IMR-90 (cell line): Measurements from ENCODE around the gene SLC17A5. TPM values are rescaled to one million over a fixed set of nuclear protein-coding genes. Genes with fewer than 3 reads are reported as not detected.

Experiments
- ATAC-seq: fragments of 200-7000 bp; cut with Tn5 transposase; 2 replicates; pipeline ENCODE4 v1.9.1; 2020; ENCODE audit warnings: low read depth, mild to moderate bottlenecking, moderate library complexity
- BruUV-seq: library from RNA; stranded (reverse); fragments of 400-500 nt; replicated peaks from 2 replicates; lab custom pipeline; 2021; lab: Mats Ljungman, UMichigan
- CTCF ChIA-PET: fragments of 300-600 bp; formaldehyde crosslinking; extraction: SDS; loops from one replicate; lab custom pipeline; 2021; ENCODE audit warnings: antibody characterized with exemption; lab: Yijun Ruan, JAX
- POLR2A ChIA-PET: fragments of 300-600 bp; sonication (Branson Sonifier 250); formaldehyde crosslinking; loops from one replicate; lab custom pipeline; 2022; ENCODE audit warnings: antibody characterized with exemption; ENCODE audit not compliant: unreplicated experiment; lab: Charles Lee
- DNase-seq: peaks from one replicate; pipeline ENCODE4 v3.0.0; 2013
- H2AFZ ChIP-seq: replicated peaks from 2 replicates; pipeline ENCODE3; 2013; ENCODE audit warnings: low read length, mild to moderate bottlenecking; ENCODE audit not compliant: poor library complexity
- H2AK5ac ChIP-seq: 2 replicates; pipeline ENCODE4 v1.6.1; 2013; ENCODE audit warnings: low read depth, low read length, inconsistent platforms
- H2AK9ac ChIP-seq: replicated peaks from 2 replicates; pipeline ENCODE3; 2013; ENCODE audit warnings: mild to moderate bottlenecking, low read depth, low read length, moderate library complexity; ENCODE audit not compliant: poor library complexity
- H2BK120ac ChIP-seq: 2 replicates; pipeline ENCODE4 v1.6.1; 2013; ENCODE audit warnings: low read depth, low read length, inconsistent platforms
- H2BK15ac ChIP-seq: 3 replicates; pipeline ENCODE4 v1.6.1; 2013; ENCODE audit warnings: low read depth, low read length, inconsistent platforms
- H2BK20ac ChIP-seq: 2 replicates; pipeline ENCODE4 v1.6.1; 2013; ENCODE audit warnings: low read depth, mild to moderate bottlenecking, inconsistent platforms, low read length, moderate library complexity
- H2BK5ac ChIP-seq: 2 replicates; pipeline ENCODE4 v1.6.1; 2013; ENCODE audit warnings: mild to moderate bottlenecking, low read depth, low read length, inconsistent platforms; ENCODE audit not compliant: poor library complexity, severe bottlenecking
- H3K14ac ChIP-seq: replicated peaks from 2 replicates; pipeline ENCODE4 v1.6.1; 2013; ENCODE audit warnings: low read depth, low read length, inconsistent platforms
- H3K18ac ChIP-seq: 2 replicates; pipeline ENCODE4 v1.6.1; 2013; ENCODE audit warnings: low read depth, low read length, control low read depth
- H3K23ac ChIP-seq: 2 replicates; pipeline ENCODE4 v1.6.1; 2013; ENCODE audit warnings: low read depth, low read length, inconsistent platforms
- H3K27ac ChIP-seq: 2 replicates; pipeline ENCODE4 v1.5.1; 2013; ENCODE audit warnings: mild to moderate bottlenecking, control low read depth, low read length; ENCODE audit not compliant: insufficient read depth
- H3K27me3 ChIP-seq: 2 replicates; pipeline ENCODE4 v1.6.1; 2013; ENCODE audit warnings: low read length; ENCODE audit not compliant: control insufficient read depth, insufficient read depth
- H3K36me3 ChIP-seq: 2 replicates; pipeline ENCODE4 v1.6.1; 2013; ENCODE audit warnings: low read length, mixed read lengths; ENCODE audit not compliant: control insufficient read depth, insufficient read depth
- H3K4ac ChIP-seq: 2 replicates; pipeline ENCODE4 v1.6.1; 2013; ENCODE audit warnings: low read depth, low read length, inconsistent platforms
- H3K4me1 ChIP-seq: 2 replicates; pipeline ENCODE4 v1.6.1; 2013; ENCODE audit warnings: low read length, mixed read lengths; ENCODE audit not compliant: control insufficient read depth, insufficient read depth
- H3K4me2 ChIP-seq: 2 replicates; pipeline ENCODE4 v1.6.1; 2013; ENCODE audit warnings: low read depth, mild to moderate bottlenecking, control low read depth, low read length, moderate library complexity
- H3K4me3 ChIP-seq: 2 replicates; pipeline ENCODE4 v1.5.1; 2013; ENCODE audit warnings: low read depth, mild to moderate bottlenecking, control low read depth, low read length, moderate library complexity; ENCODE audit not compliant: insufficient read depth
- H3K56ac ChIP-seq: 2 replicates; pipeline ENCODE4 v1.6.1; 2013; ENCODE audit warnings: low read length, inconsistent platforms; ENCODE audit not compliant: insufficient read depth; ENCODE audit errors: extremely low read depth
- H3K79me1 ChIP-seq, 2 experiments: 2 replicates each; pipeline ENCODE4 v1.6.1; 2013; ENCODE audit warnings: low read length in 2 of 2, inconsistent platforms in 1 of 2, low read depth in 1 of 2
- H3K9ac ChIP-seq: 2 replicates; pipeline ENCODE4 v1.6.1; 2013; ENCODE audit warnings: low read depth, low read length, control low read depth
- H3K9me1 ChIP-seq: 2 replicates; pipeline ENCODE4 v1.6.1; 2013; ENCODE audit warnings: low read length, inconsistent platforms; ENCODE audit not compliant: insufficient read depth
- H3K9me3 ChIP-seq: 2 replicates; pipeline ENCODE4 v1.6.1; 2013; ENCODE audit warnings: low read length; ENCODE audit not compliant: control insufficient read depth, insufficient read depth
- H4K20me1 ChIP-seq: 2 replicates; pipeline ENCODE4 v1.6.1; 2013; ENCODE audit warnings: low read length, inconsistent platforms; ENCODE audit not compliant: insufficient read depth
- H4K5ac ChIP-seq: 2 replicates; pipeline ENCODE4 v1.6.1; 2013; ENCODE audit warnings: mild to moderate bottlenecking, low read depth, low read length, control low read depth
- H4K8ac ChIP-seq, 2 experiments: 2 replicates each; pipeline ENCODE4 v1.6.1; 2013; ENCODE audit warnings: low read depth in 2 of 2, low read length in 2 of 2, control low read depth in 1 of 2, inconsistent platforms in 1 of 2
- H4K91ac ChIP-seq: 2 replicates; pipeline ENCODE4 v1.6.1; 2013; ENCODE audit warnings: low read depth, low read length, inconsistent platforms; ENCODE audit not compliant: insufficient read depth
- BHLHE40 ChIP-seq: fragments of 150-350 bp; IDR thresholded peaks from 2 replicates; pipeline ENCODE4 v1.6.1; 2016; ENCODE audit warnings: mild to moderate bottlenecking, low read depth, low read length
- CHD1 ChIP-seq: IDR thresholded peaks from 2 replicates; pipeline ENCODE4 v1.6.1; 2012; ENCODE audit warnings: low read depth, low read length, improper control_type of control experiment
- ELK1 ChIP-seq: fragments of 150-350 bp; IDR thresholded peaks from 2 replicates; pipeline ENCODE4 v1.6.1; 2016; ENCODE audit warnings: low read depth, mild to moderate bottlenecking, low read length, moderate library complexity, borderline replicate concordance
- MAZ ChIP-seq: IDR thresholded peaks from 2 replicates; pipeline ENCODE4 v1.6.1; 2012; ENCODE audit warnings: low read depth, mild to moderate bottlenecking, low read length, improper control_type of control experiment, moderate library complexity, borderline replicate concordance
- MXI1 ChIP-seq: IDR thresholded peaks from 2 replicates; pipeline ENCODE4 v1.6.1; 2012; ENCODE audit warnings: low read depth, mild to moderate bottlenecking, low read length, moderate library complexity, borderline replicate concordance
- RCOR1 ChIP-seq: IDR thresholded peaks from 2 replicates; pipeline ENCODE4 v1.6.1; 2012; ENCODE audit warnings: mild to moderate bottlenecking, low read length, improper control_type of control experiment; ENCODE audit not compliant: insufficient replicate concordance
- RFX5 ChIP-seq: IDR thresholded peaks from 2 replicates; pipeline ENCODE4 v1.8.0; 2012; ENCODE audit warnings: low read depth, mild to moderate bottlenecking, low read length, moderate library complexity
- USF2 ChIP-seq: fragments of 150-350 bp; IDR thresholded peaks from 2 replicates; pipeline ENCODE4 v1.6.1; 2017; ENCODE audit warnings: mild to moderate bottlenecking, antibody characterized with exemption, low read length, low read depth
- WGBS, 2 experiments: methylation state at CpG; one replicate each; pipeline versions ENCODE4 v1.1.5 to v1.1.7; 2013; ENCODE audit warnings: missing lambda C conversion rate in 2 of 2; ENCODE audit not compliant: insufficient read length in 1 of 2; ENCODE audit errors: extremely low coverage in 2 of 2; 5-methylcytosine and 5-hydroxymethylcytosine counted together
- dilution Hi-C: fragments of 300-500 bp; cut with HindIII; formaldehyde crosslinking; loops from one replicate; pipeline ENCODE4 v1.14.3; 2018; ENCODE audit warnings: low sequenced_read_pairs; ENCODE audit not compliant: unreplicated experiment
- in situ Hi-C: fragments of 300-500 bp; cut with MboI; formaldehyde crosslinking; loops from 3 replicates; pipeline ENCODE4 v1.14.3; 2019; ENCODE audit warnings: low sequenced_read_pairs, inconsistent platforms, mixed read lengths
- intact Hi-C: fragments of 100-400 bp; cut with micrococcal nuclease; formaldehyde crosslinking; loops from 2 replicates; pipeline ENCODE4 v1.10.0; 2022
- polyA plus RNA-seq, 3 experiments: library from polyadenylated mRNA; depleted of rRNA; stranded (reverse); fragments of >200 nt; gene quantifications; 2 replicates each; pipeline ENCODE4 v1.2.3, GENCODE V29; 2012; ENCODE audit warnings: low replicate concordance in 1 of 3
- total RNA-seq: library from RNA; depleted of rRNA; stranded (reverse); fragments of >200 nt; gene quantifications from 2 replicates; pipeline ENCODE4 v1.2.3, GENCODE V29; 2012

The SLC17A5 gene
- total and polyA plus RNA-seq, 2 of the 4 experiments (the other 2 are of a cell fraction), result 20.8 to 27.2 TPM

- H4K8ac ChIP-seq, result no peak overlapping the region
- no peak overlapping the region for H2BK20ac ChIP-seq
- H2AFZ ChIP-seq, result no peak overlapping the region
- H3K23ac ChIP-seq, result no peak overlapping the region
- no peak overlapping the region for H3K56ac ChIP-seq
- no peak overlapping the region for H2AK5ac ChIP-seq
- H3K9me3 ChIP-seq, result no peaks in the 10 kb centered on the region
- H3K4me2 ChIP-seq, result no peak overlapping the region
- in situ Hi-C loops, result loop anchor here (25.0 kb wide), 1 partner anchor 327 kb away; no protein-coding TSS in a partner anchor
- no peaks in the 10 kb centered on the region; the same call in 1 of the 2 replicates for H3K4me1 ChIP-seq
- H3K9me1 ChIP-seq, result no peaks in the 10 kb centered on the region
- H4K5ac ChIP-seq, result no peak overlapping the region
- no peak overlapping the region for H3K18ac ChIP-seq
- H3K79me1 ChIP-seq, result peaks cover 0 to 2% of the 10 kb centered on the region in 2 experiments; a peak in 1 of 4 replicates
- H3K4ac ChIP-seq, result no peak overlapping the region
- ATAC-seq (no peak), DNase-seq (no peak)
- H2BK5ac ChIP-seq, result no peak overlapping the region
- intact Hi-C loops, result no loop called here
- no TSS peak for BruUV-seq
- no peak for TF ChIP-seq RCOR1
- no peak for TF ChIP-seq BHLHE40
- no peak for TF ChIP-seq CHD1
- no peak for TF ChIP-seq MXI1
- TF ChIP-seq USF2, result no peak
- no peak for TF ChIP-seq MAZ
- TF ChIP-seq ELK1, result no peak
- TF ChIP-seq RFX5, result no peak
- H3K4me3 ChIP-seq, result no peak overlapping the region
- H2AK9ac ChIP-seq, result no peak overlapping the region
- 100% methylated on average over 2 of the region's 6 CpGs; no CpG with 5 or more reads in 1 of the 2 experiments for WGBS, 2 experiments
- dilution Hi-C loops, result no loop called here
- H2BK15ac ChIP-seq, result no peak overlapping the region
- ChIA-PET POLR2A (no interaction called here), CTCF (no interaction called here)
- no peak overlapping the region for H3K27ac ChIP-seq
- H3K9ac ChIP-seq, result no peak overlapping the region
- no peaks in the 10 kb centered on the region for H4K20me1 ChIP-seq
- no peak overlapping the region for H4K91ac ChIP-seq
- H3K27me3 ChIP-seq, result no peaks in the 10 kb centered on the region
- no peak overlapping the region for H2BK120ac ChIP-seq
- H3K36me3 ChIP-seq, result peaks cover 7% of the 10 kb centered on the region
- no peak overlapping the region for H3K14ac ChIP-seq
These were observed 39.8 kb downstream of the SLC17A5 start for GRCh38 chr6:73613806-73614536.
